Measurements from ENCODE around the gene ENTHD1. TPM values are rescaled to one million over a fixed set of nuclear protein-coding genes. Genes with fewer than 3 reads are reported as not detected.

Gene ENTHD1
- total RNA-seq, 1 donor from 2014 or later: not detected

GRCh38 chr22:39805117-39805516 is 88.4 kb downstream of the ENTHD1 start:
- FAIRE-seq (no peak), DNase-seq (ENCODE audit: low read depth) (no peak)
- H3K36me3 ChIP-seq (ENCODE audit: control insufficient read depth, insufficient read depth, low read length): no peaks in the 10 kb centered on the region
- H3K4me3 ChIP-seq (ENCODE audit: low read depth, low read length): no peak overlapping the region
- peaks cover 5% of the 10 kb centered on the region for H3K27me3 ChIP-seq (ENCODE audit: control insufficient read depth, insufficient read depth, low read length)
- TF ChIP-seq, protein P1, sequence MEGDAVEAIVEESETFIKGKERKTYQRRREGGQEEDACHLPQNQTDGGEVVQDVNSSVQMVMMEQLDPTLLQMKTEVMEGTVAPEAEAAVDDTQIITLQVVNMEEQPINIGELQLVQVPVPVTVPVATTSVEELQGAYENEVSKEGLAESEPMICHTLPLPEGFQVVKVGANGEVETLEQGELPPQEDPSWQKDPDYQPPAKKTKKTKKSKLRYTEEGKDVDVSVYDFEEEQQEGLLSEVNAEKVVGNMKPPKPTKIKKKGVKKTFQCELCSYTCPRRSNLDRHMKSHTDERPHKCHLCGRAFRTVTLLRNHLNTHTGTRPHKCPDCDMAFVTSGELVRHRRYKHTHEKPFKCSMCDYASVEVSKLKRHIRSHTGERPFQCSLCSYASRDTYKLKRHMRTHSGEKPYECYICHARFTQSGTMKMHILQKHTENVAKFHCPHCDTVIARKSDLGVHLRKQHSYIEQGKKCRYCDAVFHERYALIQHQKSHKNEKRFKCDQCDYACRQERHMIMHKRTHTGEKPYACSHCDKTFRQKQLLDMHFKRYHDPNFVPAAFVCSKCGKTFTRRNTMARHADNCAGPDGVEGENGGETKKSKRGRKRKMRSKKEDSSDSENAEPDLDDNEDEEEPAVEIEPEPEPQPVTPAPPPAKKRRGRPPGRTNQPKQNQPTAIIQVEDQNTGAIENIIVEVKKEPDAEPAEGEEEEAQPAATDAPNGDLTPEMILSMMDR (IDR thresholded peaks at IDR 0.05; ENCODE audit: insufficient read depth, low read length, severe bottlenecking): no peak

DNA sequence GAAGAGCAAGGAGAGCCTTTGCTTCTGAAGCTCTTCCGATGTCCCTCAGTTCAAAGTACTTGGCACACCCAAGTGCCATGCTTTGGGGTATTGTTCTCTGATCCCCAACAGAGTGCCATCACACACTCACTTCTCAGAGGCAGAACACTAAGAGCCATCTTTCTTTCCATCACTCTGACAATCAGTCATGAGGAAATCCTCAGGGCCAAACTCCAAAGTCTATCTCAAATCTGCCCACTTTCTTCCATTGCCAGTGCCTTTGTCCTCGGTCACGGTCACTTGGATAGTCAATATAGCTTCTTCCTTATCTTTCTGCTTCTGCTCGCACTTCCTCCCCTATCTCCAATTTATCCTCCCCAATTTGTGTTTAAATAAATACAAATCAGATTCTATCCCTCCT is 90.9 kb downstream of the ENTHD1 start:
- DNase-seq (ENCODE audit: low read depth) (no peak), FAIRE-seq (peak; percentile 93)
- Histone ChIP-seq H3K4me3 (ENCODE audit: low read depth, low read length) (no peak overlapping the region), H3K27me3 (ENCODE audit: control insufficient read depth, insufficient read depth, low read length) (peaks cover 3% of the 10 kb centered on the region), H3K36me3 (ENCODE audit: control insufficient read depth, insufficient read depth, low read length) (no peaks in the 10 kb centered on the region)
- TF ChIP-seq, protein P1 (IDR thresholded peaks at IDR 0.05; ENCODE audit: insufficient read depth, low read length, severe bottlenecking): no peak

- Histone ChIP-seq H3K4me3 (ENCODE audit: low read depth, low read length) (no peak overlapping the region), H3K36me3 (ENCODE audit: control insufficient read depth, insufficient read depth, low read length) (no peaks in the 10 kb centered on the region), H3K27me3 (ENCODE audit: control insufficient read depth, insufficient read depth, low read length) (peaks cover 3% of the 10 kb centered on the region)
- TF ChIP-seq, protein P1 (IDR thresholded peaks at IDR 0.05; ENCODE audit: insufficient read depth, low read length, severe bottlenecking): no peak
- FAIRE-seq (no peak), DNase-seq (ENCODE audit: low read depth) (no peak)
These were observed 92.6 kb downstream of the ENTHD1 start for GRCh38 chr22:39800790-39801520.

GRCh38 chr22:39797528-39798147 is 95.9 kb downstream of the ENTHD1 start:
- H3K36me3 ChIP-seq (ENCODE audit: control insufficient read depth, insufficient read depth, low read length): no peaks in the 10 kb centered on the region
- DNase-seq (ENCODE audit: low read depth) (no peak), FAIRE-seq (no peak)
- TF ChIP-seq, protein P1 (IDR thresholded peaks at IDR 0.05; ENCODE audit: insufficient read depth, low read length, severe bottlenecking): no peak
- H3K4me3 ChIP-seq (ENCODE audit: low read depth, low read length): no peak overlapping the region
- no peaks in the 10 kb centered on the region for H3K27me3 ChIP-seq (ENCODE audit: control insufficient read depth, insufficient read depth, low read length)

DNA sequence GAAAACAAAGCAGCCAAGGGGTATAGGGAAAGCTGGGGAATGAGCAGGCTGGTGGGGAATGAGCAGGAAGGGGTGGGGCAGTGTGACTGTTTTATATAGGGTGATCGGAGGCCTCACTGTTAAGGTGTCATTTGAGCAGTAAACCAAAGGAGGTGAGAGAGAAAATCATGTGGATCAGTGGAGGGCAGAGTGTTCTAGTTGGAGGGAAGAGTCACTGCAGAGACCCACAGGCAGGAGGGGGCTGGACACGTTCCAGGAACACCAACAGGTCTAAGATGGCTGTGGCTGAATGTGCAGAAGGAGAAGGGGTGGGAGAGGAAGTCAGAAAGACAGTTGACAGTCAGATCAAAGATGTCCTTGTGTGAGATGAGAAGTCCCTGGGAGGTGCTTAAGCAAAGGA is 103.8 kb downstream of the ENTHD1 start:
- TF ChIP-seq, protein P1 (IDR thresholded peaks at IDR 0.05; ENCODE audit: insufficient read depth, low read length, severe bottlenecking): no peak
- no peak overlapping the region for H3K4me3 ChIP-seq (ENCODE audit: low read depth, low read length)
- DNase-seq (ENCODE audit: low read depth): no peak
- FAIRE-seq: no peak
- H3K36me3 ChIP-seq (ENCODE audit: control insufficient read depth, insufficient read depth, low read length): no peaks in the 10 kb centered on the region
- H3K27me3 ChIP-seq (ENCODE audit: control insufficient read depth, insufficient read depth, low read length): peaks cover 2% of the 10 kb centered on the region
